A549 (cell line): ENCODE results near the gene CA12. TPM values are rescaled to one million over a fixed set of nuclear protein-coding genes. Genes with fewer than 3 reads are reported as not detected.

Source experiments
- ATAC-seq, 2 experiments: fragments of 200-7000 bp in 1 of 2; fragments of >200 bp in 1 of 2; cut with Nextera tagmentation in 1 of 2; cut with Tn5 transposase in 1 of 2; 3 replicates each; pipeline versions ENCODE4 v1.8.0 to v1.9.1; 2018 to 2020; ENCODE audit warnings: mild to moderate bottlenecking in 1 of 2, moderate library complexity in 1 of 2
- CTCF ChIA-PET: fragments of 300-600 bp; sonication (Branson Sonifier 250); formaldehyde crosslinking; extraction: SDS; loops from one replicate; lab custom pipeline; 2021; ENCODE audit warnings: antibody characterized with exemption, inconsistent platforms; lab: Yijun Ruan, JAX
- POLR2A ChIA-PET: fragments of 350-600 bp; formaldehyde crosslinking; extraction: SDS; loops from one replicate; lab custom pipeline; 2021; ENCODE audit warnings: antibody characterized with exemption, inconsistent platforms; lab: Yijun Ruan, JAX
- DNase-seq, 2 experiments: peaks; one replicate each; pipeline versions ENCODE4 v3.0.0 to v3.0.0-alpha.2; 2011 to 2016; ENCODE audit warnings: low read depth in 1 of 2, low spot score in 1 of 2
- FAIRE-seq: peaks from 2 replicates; lab custom pipeline; 2011; peaks lifted over from hg19 to GRCh38; lab: Jason Lieb, UNC
- H3K27ac ChIP-seq, 2 experiments: fragments of >200 bp; sonication (Bioruptor Twin); formaldehyde crosslinking; 3 replicates each; pipeline ENCODE4 v1.5.1; 2016 to 2017
- H3K4me1 ChIP-seq: fragments of >200 bp; sonication (Bioruptor Twin); formaldehyde crosslinking; 3 replicates; pipeline ENCODE4 v1.6.1; 2016
- H3K4me2 ChIP-seq: fragments of >200 bp; sonication (Bioruptor Twin); formaldehyde crosslinking; 3 replicates; pipeline ENCODE4 v1.6.1; 2016
- H3K4me3 ChIP-seq: fragments of >200 bp; sonication (Bioruptor Twin); formaldehyde crosslinking; 3 replicates; pipeline ENCODE4 v1.5.1; 2016
- H3K9me3 ChIP-seq: fragments of >200 bp; sonication (Bioruptor Twin); formaldehyde crosslinking; 3 replicates; pipeline ENCODE4 v1.6.1; 2016
- BHLHE40 ChIP-seq: IDR thresholded peaks from 2 replicates; pipeline ENCODE4 v1.6.1; 2012; ENCODE audit warnings: low read depth, low read length, inconsistent platforms
- CBX2 ChIP-seq: fragments of 200-600 bp; sonication (generic); IDR thresholded peaks from 2 replicates; pipeline ENCODE4 v1.6.1; 2016; ENCODE audit warnings: low read depth, mild to moderate bottlenecking, borderline replicate concordance
- CHD2 ChIP-seq: fragments of 150-350 bp; IDR thresholded peaks from 2 replicates; pipeline ENCODE4 v1.6.1; 2014; ENCODE audit warnings: low read length; ENCODE audit not compliant: partially characterized antibody
- CHD4 ChIP-seq: fragments of 200-600 bp; sonication (generic); IDR thresholded peaks from 2 replicates; pipeline ENCODE4 v1.6.1; 2016; ENCODE audit warnings: antibody characterized with exemption, mild to moderate bottlenecking, borderline replicate concordance
- FOSB ChIP-seq: fragments of 250-450 bp; sonication (Bioruptor Pico); IDR thresholded peaks from 2 replicates; pipeline ENCODE4 v1.5.0; 2020; ENCODE audit warnings: mild to moderate bottlenecking, moderate library complexity
- HEYL ChIP-seq: fragments of 250-450 bp; sonication (Bioruptor Pico); IDR thresholded peaks from 2 replicates; pipeline ENCODE4 v1.8.0; 2021; ENCODE audit warnings: mild to moderate bottlenecking, moderate library complexity
- JUN ChIP-seq, 2 experiments: fragments of >200 bp; sonication (Bioruptor Twin); formaldehyde crosslinking; IDR thresholded peaks; 2 replicates in 1 of 2; 3 replicates in 1 of 2; pipeline ENCODE4 v1.6.1; 2016 to 2017
- MAFK ChIP-seq: fragments of 450-650 bp; IDR thresholded peaks from 2 replicates; pipeline ENCODE4 v1.6.1; 2014; ENCODE audit not compliant: partially characterized antibody
- MYC ChIP-seq: IDR thresholded peaks from 2 replicates; pipeline ENCODE4 v1.6.1; 2012; ENCODE audit warnings: mild to moderate bottlenecking, inconsistent platforms, low read length, improper control_type of control experiment, borderline replicate concordance
- NFE2L2 ChIP-seq: fragments of 150-350 bp; conservative IDR thresholded peaks from 2 replicates; pipeline ENCODE4 v1.6.1; 2014; ENCODE audit warnings: low read length
- NR3C1 ChIP-seq: fragments of >200 bp; sonication (Bioruptor Twin); formaldehyde crosslinking; IDR thresholded peaks from 3 replicates; pipeline ENCODE4 v1.6.1; 2017
- PHF8 ChIP-seq: fragments of 200-600 bp; sonication (generic); IDR thresholded peaks from 2 replicates; pipeline ENCODE4 v1.6.1; 2016; ENCODE audit warnings: low read depth, mild to moderate bottlenecking, antibody characterized with exemption, moderate library complexity, borderline replicate concordance
- POLR2AphosphoS2 ChIP-seq: conservative IDR thresholded peaks from 2 replicates; pipeline ENCODE4 v1.6.1; 2012; ENCODE audit warnings: low read length, improper control_type of control experiment, inconsistent platforms
- RCOR1 ChIP-seq: fragments of 150-350 bp; IDR thresholded peaks from 2 replicates; pipeline ENCODE4 v1.6.1; 2014; ENCODE audit warnings: antibody characterized with exemption, low read length, low read depth
- RFX5 ChIP-seq: fragments of 450-650 bp; IDR thresholded peaks from 2 replicates; pipeline ENCODE4 v1.7.1; 2014; ENCODE audit warnings: antibody characterized with exemption, mild to moderate bottlenecking, moderate library complexity
- SMC3 ChIP-seq: fragments of >200 bp; sonication (Bioruptor Twin); formaldehyde crosslinking; IDR thresholded peaks from 3 replicates; pipeline ENCODE4 v1.6.1; 2018; ENCODE audit warnings: inconsistent platforms
- TP53 ChIP-seq: fragments of 250-450 bp; sonication (Bioruptor Pico); IDR thresholded peaks from 2 replicates; pipeline ENCODE4 v1.5.0; 2021; ENCODE audit warnings: mild to moderate bottlenecking, moderate library complexity
- ZFP36 ChIP-seq: fragments of 450-650 bp; IDR thresholded peaks from 2 replicates; pipeline ENCODE4 v1.6.1; 2014; ENCODE audit warnings: borderline replicate concordance; ENCODE audit not compliant: partially characterized antibody
- WGBS: methylation state at CpG from one replicate; pipeline ENCODE4 v1.1.6; 2017; ENCODE audit errors: missing lambda C conversion rate; 5-methylcytosine and 5-hydroxymethylcytosine counted together
- polyA plus RNA-seq, 4 experiments: library from polyadenylated mRNA; depleted of rRNA in 3 of 4; stranded (reverse); fragments of >200 nt; fragmentation: RNase III in 1 of 4; extraction: RNeasy Plus Mini Kit Qiagen cat#74134 plus additional on column Dnase treatment in 1 of 4; gene quantifications; 2 replicates in 3 of 4; 3 replicates in 1 of 4; pipeline ENCODE4 v1.2.3, GENCODE V29; 2011 to 2017
- TF ChIP-seq, protein P1 (sequence below): IDR thresholded peaks from 2 replicates; pipeline ENCODE4 v1.6.1; 2012
- TF ChIP-seq, protein P2 (sequence below): fragments of 200-600 bp; sonication (generic); IDR thresholded peaks from 2 replicates; pipeline ENCODE4 v1.6.1; 2016; ENCODE audit warnings: antibody characterized with exemption, mild to moderate bottlenecking, moderate library complexity
- TF ChIP-seq, protein P3 (sequence below): fragments of 450-650 bp; IDR thresholded peaks from 2 replicates; pipeline ENCODE4 v1.6.1; 2014; ENCODE audit warnings: antibody characterized with exemption
- TF ChIP-seq, protein P4 (sequence below): fragments of 250-450 bp; sonication (Bioruptor Pico); IDR thresholded peaks from 2 replicates; pipeline ENCODE4 v1.5.0; 2020; ENCODE audit warnings: low read depth, mild to moderate bottlenecking, moderate library complexity
- TF ChIP-seq, protein P5 (sequence below): fragments of 250-450 bp; sonication (Bioruptor Pico); IDR thresholded peaks from 2 replicates; pipeline ENCODE4 v1.5.0; 2021; ENCODE audit warnings: mild to moderate bottlenecking, moderate library complexity, borderline replicate concordance
- TF ChIP-seq, protein P6 (sequence below): IDR thresholded peaks from 2 replicates; pipeline ENCODE4 v1.6.1; 2012; ENCODE audit warnings: low read depth, borderline replicate concordance

CA12 gene
- polyA plus RNA-seq, 2 of the 4 experiments (the other 2 are of a cell fraction): 129 to 323 TPM

DNA sequence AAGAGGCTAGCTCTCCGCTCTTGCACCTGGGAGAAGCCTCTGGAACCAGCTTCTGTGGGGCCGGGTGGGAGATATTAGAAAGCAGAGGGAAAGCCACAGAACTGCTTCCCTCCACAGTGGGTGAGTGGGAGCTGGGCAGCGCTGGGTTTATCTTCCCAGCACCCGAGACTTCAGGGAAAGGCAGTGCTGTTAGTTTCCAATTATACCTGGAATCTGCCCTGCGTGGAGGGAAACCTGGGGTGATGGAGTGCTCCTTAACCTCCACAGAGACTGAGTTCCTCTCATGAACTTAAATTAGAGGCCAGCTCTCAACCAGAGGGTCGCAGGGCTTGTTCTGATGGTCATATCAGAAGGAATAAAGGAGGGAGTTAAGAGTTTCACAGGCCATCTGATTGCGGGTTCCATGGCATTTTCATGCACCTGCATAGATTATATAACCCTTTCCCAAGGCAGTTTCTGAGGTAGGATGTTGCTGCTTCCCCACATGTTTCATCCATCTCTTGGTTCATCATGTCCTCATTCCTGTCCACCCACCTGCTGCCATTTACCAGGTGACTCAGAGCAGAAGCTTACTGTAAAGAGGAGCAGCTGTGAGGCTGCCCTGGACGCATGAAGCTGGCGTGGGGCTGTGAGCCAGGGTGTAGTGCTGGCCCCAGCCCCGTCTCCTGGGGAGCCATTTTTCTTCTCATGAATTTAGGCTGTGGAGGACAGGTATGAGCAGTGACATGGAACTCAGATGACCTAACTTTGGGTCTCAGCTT, 42.5 kb downstream of the CA12 start (continued):
- TF ChIP-seq JUN (IDR thresholded peaks at IDR 0.05) (no peak), TP53 (no peak), RCOR1 (no peak), MYC (no peak)
- TF ChIP-seq, protein P1, sequence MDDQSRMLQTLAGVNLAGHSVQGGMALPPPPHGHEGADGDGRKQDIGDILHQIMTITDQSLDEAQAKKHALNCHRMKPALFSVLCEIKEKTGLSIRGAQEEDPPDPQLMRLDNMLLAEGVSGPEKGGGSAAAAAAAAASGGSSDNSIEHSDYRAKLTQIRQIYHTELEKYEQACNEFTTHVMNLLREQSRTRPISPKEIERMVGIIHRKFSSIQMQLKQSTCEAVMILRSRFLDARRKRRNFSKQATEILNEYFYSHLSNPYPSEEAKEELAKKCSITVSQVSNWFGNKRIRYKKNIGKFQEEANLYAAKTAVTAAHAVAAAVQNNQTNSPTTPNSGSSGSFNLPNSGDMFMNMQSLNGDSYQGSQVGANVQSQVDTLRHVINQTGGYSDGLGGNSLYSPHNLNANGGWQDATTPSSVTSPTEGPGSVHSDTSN: no peak

DNA sequence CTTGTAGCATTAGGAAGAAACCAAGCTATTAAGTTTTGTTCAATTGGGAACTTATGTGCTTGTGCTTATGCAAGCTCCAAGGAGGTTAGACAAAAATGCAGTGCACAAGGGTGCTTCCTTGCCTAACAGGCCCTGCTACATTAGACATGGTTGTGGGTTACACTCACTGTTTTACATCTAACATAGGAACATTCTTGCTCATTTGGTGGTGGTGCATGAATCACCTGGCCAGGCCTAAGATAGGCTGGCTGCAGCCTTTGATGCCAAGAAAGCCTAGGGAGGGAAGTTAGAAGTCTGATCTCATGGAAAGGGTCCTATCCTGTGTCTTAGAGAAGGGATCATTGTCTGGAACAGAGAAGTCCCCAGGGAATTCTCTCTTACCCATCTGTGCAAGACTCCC, 43.5 kb downstream of the CA12 start:
- FAIRE-seq: no peak
- no peak for DNase-seq
- ATAC-seq: no peak
- no peak overlapping the region for H3K27ac ChIP-seq
- H3K4me1 ChIP-seq: peaks cover 8% of the 10 kb centered on the region
- no peaks in the 10 kb centered on the region for H3K9me3 ChIP-seq
- no peak overlapping the region for H3K4me3 ChIP-seq
- CTCF ChIA-PET: interaction anchor here (0.9 to 1.5 kb wide), 3 partner anchors 11 to 193 kb away, joined by 3 to 4 read pairs (median 3); no protein-coding TSS in a partner anchor
- TF ChIP-seq, protein P2, sequence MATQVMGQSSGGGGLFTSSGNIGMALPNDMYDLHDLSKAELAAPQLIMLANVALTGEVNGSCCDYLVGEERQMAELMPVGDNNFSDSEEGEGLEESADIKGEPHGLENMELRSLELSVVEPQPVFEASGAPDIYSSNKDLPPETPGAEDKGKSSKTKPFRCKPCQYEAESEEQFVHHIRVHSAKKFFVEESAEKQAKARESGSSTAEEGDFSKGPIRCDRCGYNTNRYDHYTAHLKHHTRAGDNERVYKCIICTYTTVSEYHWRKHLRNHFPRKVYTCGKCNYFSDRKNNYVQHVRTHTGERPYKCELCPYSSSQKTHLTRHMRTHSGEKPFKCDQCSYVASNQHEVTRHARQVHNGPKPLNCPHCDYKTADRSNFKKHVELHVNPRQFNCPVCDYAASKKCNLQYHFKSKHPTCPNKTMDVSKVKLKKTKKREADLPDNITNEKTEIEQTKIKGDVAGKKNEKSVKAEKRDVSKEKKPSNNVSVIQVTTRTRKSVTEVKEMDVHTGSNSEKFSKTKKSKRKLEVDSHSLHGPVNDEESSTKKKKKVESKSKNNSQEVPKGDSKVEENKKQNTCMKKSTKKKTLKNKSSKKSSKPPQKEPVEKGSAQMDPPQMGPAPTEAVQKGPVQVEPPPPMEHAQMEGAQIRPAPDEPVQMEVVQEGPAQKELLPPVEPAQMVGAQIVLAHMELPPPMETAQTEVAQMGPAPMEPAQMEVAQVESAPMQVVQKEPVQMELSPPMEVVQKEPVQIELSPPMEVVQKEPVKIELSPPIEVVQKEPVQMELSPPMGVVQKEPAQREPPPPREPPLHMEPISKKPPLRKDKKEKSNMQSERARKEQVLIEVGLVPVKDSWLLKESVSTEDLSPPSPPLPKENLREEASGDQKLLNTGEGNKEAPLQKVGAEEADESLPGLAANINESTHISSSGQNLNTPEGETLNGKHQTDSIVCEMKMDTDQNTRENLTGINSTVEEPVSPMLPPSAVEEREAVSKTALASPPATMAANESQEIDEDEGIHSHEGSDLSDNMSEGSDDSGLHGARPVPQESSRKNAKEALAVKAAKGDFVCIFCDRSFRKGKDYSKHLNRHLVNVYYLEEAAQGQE: no peak
- TF ChIP-seq ZFP36: no peak
- TF ChIP-seq, protein P3, sequence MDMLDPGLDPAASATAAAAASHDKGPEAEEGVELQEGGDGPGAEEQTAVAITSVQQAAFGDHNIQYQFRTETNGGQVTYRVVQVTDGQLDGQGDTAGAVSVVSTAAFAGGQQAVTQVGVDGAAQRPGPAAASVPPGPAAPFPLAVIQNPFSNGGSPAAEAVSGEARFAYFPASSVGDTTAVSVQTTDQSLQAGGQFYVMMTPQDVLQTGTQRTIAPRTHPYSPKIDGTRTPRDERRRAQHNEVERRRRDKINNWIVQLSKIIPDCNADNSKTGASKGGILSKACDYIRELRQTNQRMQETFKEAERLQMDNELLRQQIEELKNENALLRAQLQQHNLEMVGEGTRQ: no peak
- no peak for TF ChIP-seq RFX5
- TF ChIP-seq, protein P4, sequence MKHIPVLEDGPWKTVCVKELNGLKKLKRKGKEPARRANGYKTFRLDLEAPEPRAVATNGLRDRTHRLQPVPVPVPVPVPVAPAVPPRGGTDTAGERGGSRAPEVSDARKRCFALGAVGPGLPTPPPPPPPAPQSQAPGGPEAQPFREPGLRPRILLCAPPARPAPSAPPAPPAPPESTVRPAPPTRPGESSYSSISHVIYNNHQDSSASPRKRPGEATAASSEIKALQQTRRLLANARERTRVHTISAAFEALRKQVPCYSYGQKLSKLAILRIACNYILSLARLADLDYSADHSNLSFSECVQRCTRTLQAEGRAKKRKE (CRISPR knock-in tag): no peak
- no peak for TF ChIP-seq POLR2AphosphoS2
- POLR2A ChIA-PET: no interaction called here
- H3K4me2 ChIP-seq: no peak overlapping the region

DNA sequence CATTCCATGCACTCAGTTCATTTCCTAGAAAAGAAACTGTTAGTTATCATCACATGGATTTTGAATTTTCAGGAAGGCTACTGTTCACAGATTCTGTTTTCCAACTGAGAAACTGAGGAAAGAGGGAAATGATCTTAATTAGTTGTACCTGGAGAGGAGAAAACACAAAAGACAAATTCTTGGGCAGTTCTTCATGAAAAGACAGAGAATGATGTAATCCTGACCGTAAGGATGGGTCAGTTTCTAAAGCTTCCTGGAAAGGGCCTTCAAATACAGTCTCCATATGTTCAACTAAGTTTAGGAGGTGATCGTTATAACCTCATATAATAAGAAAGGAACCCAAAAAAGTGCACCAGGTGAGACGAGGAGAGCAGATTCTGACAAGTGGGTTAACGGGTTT, 44.6 kb downstream of the CA12 start:
- Histone ChIP-seq H3K4me2 (no peak overlapping the region), H3K27ac (no peak overlapping the region), H3K4me1 (peaks cover 19% of the 10 kb centered on the region), H3K4me3 (no peak overlapping the region), H3K9me3 (no peaks in the 10 kb centered on the region)
- FAIRE-seq (no peak), ATAC-seq (no peak), DNase-seq (no peak)
- CTCF ChIA-PET: interaction anchor here (0.6 to 1.5 kb wide), 4 partner anchors 24 to 194 kb away, joined by 3 to 5 read pairs (median 3); no protein-coding TSS in a partner anchor
- TF ChIP-seq, protein P1: no peak
- TF ChIP-seq NR3C1: no peak
- no peak for TF ChIP-seq FOSB (CRISPR knock-in tag)
- TF ChIP-seq, protein P5, sequence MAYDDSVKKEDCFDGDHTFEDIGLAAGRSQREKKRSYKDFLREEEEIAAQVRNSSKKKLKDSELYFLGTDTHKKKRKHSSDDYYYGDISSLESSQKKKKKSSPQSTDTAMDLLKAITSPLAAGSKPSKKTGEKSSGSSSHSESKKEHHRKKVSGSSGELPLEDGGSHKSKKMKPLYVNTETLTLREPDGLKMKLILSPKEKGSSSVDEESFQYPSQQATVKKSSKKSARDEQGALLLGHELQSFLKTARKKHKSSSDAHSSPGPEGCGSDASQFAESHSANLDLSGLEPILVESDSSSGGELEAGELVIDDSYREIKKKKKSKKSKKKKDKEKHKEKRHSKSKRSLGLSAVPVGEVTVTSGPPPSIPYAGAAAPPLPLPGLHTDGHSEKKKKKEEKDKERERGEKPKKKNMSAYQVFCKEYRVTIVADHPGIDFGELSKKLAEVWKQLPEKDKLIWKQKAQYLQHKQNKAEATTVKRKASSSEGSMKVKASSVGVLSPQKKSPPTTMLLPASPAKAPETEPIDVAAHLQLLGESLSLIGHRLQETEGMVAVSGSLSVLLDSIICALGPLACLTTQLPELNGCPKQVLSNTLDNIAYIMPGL: no peak
- TF ChIP-seq RFX5: no peak
- TF ChIP-seq, protein P6, sequence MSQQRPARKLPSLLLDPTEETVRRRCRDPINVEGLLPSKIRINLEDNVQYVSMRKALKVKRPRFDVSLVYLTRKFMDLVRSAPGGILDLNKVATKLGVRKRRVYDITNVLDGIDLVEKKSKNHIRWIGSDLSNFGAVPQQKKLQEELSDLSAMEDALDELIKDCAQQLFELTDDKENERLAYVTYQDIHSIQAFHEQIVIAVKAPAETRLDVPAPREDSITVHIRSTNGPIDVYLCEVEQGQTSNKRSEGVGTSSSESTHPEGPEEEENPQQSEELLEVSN: no peak
- TF ChIP-seq HEYL (CRISPR knock-in tag): no peak
- TF ChIP-seq SMC3: no peak
- no peak for TF ChIP-seq MAFK
- no peak for TF ChIP-seq CBX2
- no peak for TF ChIP-seq NFE2L2
- TF ChIP-seq PHF8: no peak
- no peak for TF ChIP-seq CHD4
- TF ChIP-seq BHLHE40: no peak
- TF ChIP-seq CHD2: no peak
- 94% methylated on average over 4 of the region's 4 CpGs for WGBS
- POLR2A ChIA-PET: no interaction called here
